GM23338 (cell line): ENCODE results near the gene TTC23. TPM values are rescaled to one million over a fixed set of nuclear protein-coding genes. Genes with fewer than 3 reads are reported as not detected.

Experiments
- ATAC-seq: fragments of 200-7000 bp; cut with Tn5 transposase; 3 replicates; pipeline ENCODE4 v1.9.1; 2020
- DNase-seq: peaks from one replicate; pipeline ENCODE4 v3.0.0-alpha.2; 2015; ENCODE audit warnings: low spot score
- H2AFZ ChIP-seq: fragments of 200-600 bp; sonication (generic); 2 replicates; pipeline ENCODE4 v1.8.0; 2016; ENCODE audit warnings: antibody characterized with exemption, mild to moderate bottlenecking, moderate library complexity
- H3F3A ChIP-seq: fragments of 200-600 bp; sonication (generic); replicated peaks from 2 replicates; pipeline ENCODE4 v1.8.0; 2017; ENCODE audit warnings: antibody characterized with exemption, mixed run types, low read depth
- H3K27ac ChIP-seq: fragments of 200-600 bp; sonication (generic); 2 replicates; pipeline ENCODE4 v1.6.1; 2016; ENCODE audit warnings: low read depth
- H3K27me3 ChIP-seq: fragments of 200-600 bp; sonication (generic); 2 replicates; pipeline ENCODE4 v1.8.0; 2016; ENCODE audit warnings: mild to moderate bottlenecking, mixed run types, moderate library complexity; ENCODE audit not compliant: insufficient read depth
- H3K36me3 ChIP-seq: fragments of 200-600 bp; sonication (generic); 2 replicates; pipeline ENCODE4 v1.8.0; 2016; ENCODE audit warnings: mild to moderate bottlenecking; ENCODE audit not compliant: insufficient read depth
- H3K4me1 ChIP-seq: fragments of 200-600 bp; sonication (generic); 2 replicates; pipeline ENCODE4 v1.8.0; 2016; ENCODE audit warnings: mild to moderate bottlenecking, moderate library complexity; ENCODE audit not compliant: insufficient read depth
- H3K4me2 ChIP-seq: fragments of 200-600 bp; sonication (generic); 2 replicates; pipeline ENCODE4 v1.7.1; 2017; ENCODE audit warnings: mixed run types
- H3K4me3 ChIP-seq: fragments of 200-600 bp; sonication (generic); 2 replicates; pipeline ENCODE4 v1.6.1; 2016; ENCODE audit warnings: mixed run types
- H3K79me2 ChIP-seq: fragments of 200-600 bp; sonication (generic); replicated peaks from 2 replicates; pipeline ENCODE4 v1.8.0; 2017; ENCODE audit warnings: mild to moderate bottlenecking; ENCODE audit not compliant: insufficient read depth
- H3K9me2 ChIP-seq: fragments of 200-600 bp; sonication (generic); 2 replicates; pipeline ENCODE4 v1.8.0; 2017; ENCODE audit not compliant: insufficient read depth
- H4K20me1 ChIP-seq: fragments of 200-600 bp; sonication (generic); replicated peaks from 2 replicates; pipeline ENCODE4 v1.8.0; 2017; ENCODE audit warnings: mild to moderate bottlenecking; ENCODE audit not compliant: insufficient read depth
- H3K27ac Mint-ChIP-seq: 2 replicates; pipeline ENCODE4 v1.8.0; 2020; ENCODE audit warnings: inconsistent platforms, mild to moderate bottlenecking, moderate library complexity, mixed read lengths
- H3K27me3 Mint-ChIP-seq: 3 replicates; pipeline ENCODE4 v1.8.0; 2022; ENCODE audit warnings: low read depth, mild to moderate bottlenecking, moderate library complexity, mixed read lengths, inconsistent platforms; ENCODE audit not compliant: insufficient read depth, poor library complexity
- H3K36me3 Mint-ChIP-seq: 3 replicates; pipeline ENCODE4 v1.8.0; 2021; ENCODE audit warnings: low read depth, mild to moderate bottlenecking, inconsistent platforms, moderate library complexity, mixed read lengths
- H3K4me1 Mint-ChIP-seq: 3 replicates; pipeline ENCODE4 v1.8.0; 2020; ENCODE audit warnings: mild to moderate bottlenecking, inconsistent platforms, mixed read lengths
- H3K4me3 Mint-ChIP-seq: 3 replicates; pipeline ENCODE4 v1.8.0; 2021; ENCODE audit warnings: moderate library complexity, mild to moderate bottlenecking, inconsistent platforms, mixed read lengths
- H3K9me3 Mint-ChIP-seq: 3 replicates; pipeline ENCODE4 v1.8.0; 2020; ENCODE audit warnings: moderate library complexity, mild to moderate bottlenecking, inconsistent platforms, mixed read lengths
- CTCF ChIP-seq, 2 experiments: fragments of 200-600 bp in 1 of 2; sonication (generic) in 1 of 2; conservative IDR thresholded peaks; 2 replicates each; pipeline versions ENCODE4 v1.5.1 to v1.6.1; 2016 to 2017; ENCODE audit warnings: antibody characterized with exemption in 2 of 2, low read depth in 2 of 2, mild to moderate bottlenecking in 2 of 2, moderate library complexity in 1 of 2
- EZH2phosphoT487 ChIP-seq: fragments of 200-600 bp; sonication (generic); IDR thresholded peaks from one replicate; pipeline ENCODE4 v1.8.1; 2018; ENCODE audit warnings: antibody characterized with exemption; ENCODE audit not compliant: unreplicated experiment
- NANOG ChIP-seq: IDR thresholded peaks from 2 replicates; pipeline ENCODE4 v1.6.1; 2016; ENCODE audit warnings: antibody characterized with exemption, borderline replicate concordance
- REST ChIP-seq: IDR thresholded peaks from one replicate; pipeline ENCODE4 v1.6.1; 2018; ENCODE audit warnings: antibody characterized with exemption; ENCODE audit not compliant: unreplicated experiment
- STAT1 ChIP-seq: IDR thresholded peaks from one replicate; pipeline ENCODE4 v1.6.1; 2016; ENCODE audit warnings: antibody characterized with exemption; ENCODE audit not compliant: unreplicated experiment
- ZNF462 ChIP-seq: fragments of 250-450 bp; sonication (Bioruptor Pico); IDR thresholded peaks from 2 replicates; pipeline ENCODE4 v1.5.0; 2020; ENCODE audit warnings: mild to moderate bottlenecking, moderate library complexity
- polyA plus RNA-seq: library from polyadenylated mRNA; unstranded; fragments of >200 nt; fragmentation: Nextera tagmentation; extraction: Ambion mirVana; gene quantifications from 2 replicates; pipeline ENCODE4 v1.2.1, GENCODE V29; 2016
- total RNA-seq: library from RNA; depleted of rRNA; stranded (reverse); fragments of >200 nt; shearing (Covaris generic); gene quantifications from 2 replicates; pipeline ENCODE4 v1.2.3, GENCODE V29; 2014

Gene TTC23
- total and polyA plus RNA-seq, 2 experiments from 2014 or later: 6.3 to 25.2 TPM

DNA sequence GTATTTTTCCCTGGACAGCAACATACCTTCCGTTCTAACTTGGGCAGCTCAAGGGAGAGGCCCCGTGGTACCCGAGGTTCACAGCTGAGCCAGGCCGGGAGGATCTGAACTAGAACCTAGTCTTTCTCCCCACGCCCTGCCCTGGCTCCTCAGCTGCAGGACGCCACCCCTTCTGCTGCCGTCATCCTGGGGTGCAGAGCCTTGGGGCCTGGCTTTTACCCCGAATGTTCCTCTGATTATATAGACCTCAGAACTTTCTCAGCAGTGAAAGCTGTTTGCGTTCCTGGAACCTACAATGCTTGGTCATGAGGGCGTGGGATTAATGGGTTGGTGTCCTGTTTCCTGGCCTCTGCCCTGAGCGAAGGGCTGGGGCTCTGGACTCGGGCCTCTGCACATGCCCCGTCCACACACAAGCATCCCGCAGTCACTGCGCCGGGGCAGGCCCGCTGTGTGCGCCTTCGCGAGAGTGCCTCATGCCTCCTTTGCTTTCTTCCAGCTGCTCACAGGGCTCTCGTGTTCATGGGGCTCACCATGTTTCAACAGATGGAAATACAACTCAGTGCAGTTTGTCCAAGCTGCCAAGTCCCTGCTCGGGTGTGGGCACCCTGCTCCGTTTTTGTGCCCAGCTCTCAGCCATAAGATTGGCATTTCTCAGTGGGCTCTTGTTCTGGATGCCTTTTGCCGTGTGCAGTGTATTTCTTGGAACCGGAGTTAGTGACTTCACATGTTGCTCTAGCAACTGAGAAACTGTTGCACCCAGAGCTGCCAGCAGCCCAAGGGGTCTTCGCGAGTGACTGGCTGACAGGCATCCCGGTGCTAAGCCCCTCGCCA, 124.1 kb downstream of the TTC23 start:
- Histone ChIP-seq H3F3A (no peaks in the 10 kb centered on the region), H3K36me3 (no peaks in the 10 kb centered on the region), H3K4me1 (no peaks in the 10 kb centered on the region), H3K27me3 (no peaks in the 10 kb centered on the region), H3K9me2 (no peaks in the 10 kb centered on the region), H3K27ac (no peak overlapping the region), H3K4me2 (no peak overlapping the region), H3K79me2 (no peaks in the 10 kb centered on the region; the same call in 1 of the 2 replicates), H3K4me3 (no peak overlapping the region), H2AFZ (no peak overlapping the region), H4K20me1 (no peaks in the 10 kb centered on the region)
- Mint-ChIP-seq H3K27ac (no peak overlapping the region), H3K27me3 (peaks cover 2% of the 10 kb centered on the region), H3K9me3 (no peaks in the 10 kb centered on the region; the same call in 2 of the 3 replicates), H3K36me3 (peaks cover 5% of the 10 kb centered on the region), H3K4me3 (no peak overlapping the region), H3K4me1 (peaks cover 26% of the 10 kb centered on the region)
- ATAC-seq: no peak
- TF ChIP-seq REST (no peak), STAT1 (no peak), EZH2phosphoT487 (no peak), CTCF (conservative IDR thresholded peaks at IDR 0.05; ENCODE audit: low read depth in 2 of 2) (no peak), ZNF462 (CRISPR knock-in tag) (no peak), NANOG (no peak)
- DNase-seq: no peak
